Endothelial cell of umbilical vein (primary cell): ENCODE measurements around the gene ARPC1B. TPM values are rescaled to one million over a fixed set of nuclear protein-coding genes. Genes with fewer than 3 reads are reported as not detected.

ENCODE experiments used
- BruUV-seq: library from RNA; stranded (reverse); fragments of 400-500 nt; replicated peaks from 2 replicates; lab custom pipeline; 2021; lab: Mats Ljungman, UMichigan
- CTCF ChIA-PET: fragments of 300-600, 350-600 bp; sonication (Branson Sonifier 250); formaldehyde crosslinking; loops from one replicate; lab custom pipeline; 2021; ENCODE audit warnings: antibody characterized with exemption, inconsistent platforms; lab: Charles Lee
- POLR2A ChIA-PET: fragments of 300-600, 350-600 bp; sonication (Branson Sonifier 250); formaldehyde crosslinking; loops from one replicate; lab custom pipeline; 2021; ENCODE audit warnings: antibody characterized with exemption, inconsistent platforms; lab: Charles Lee
- DNase-seq: peaks from one replicate; pipeline ENCODE4 v3.0.0-alpha.2; 2011; ENCODE audit warnings: low read depth, low spot score
- FAIRE-seq: peaks from 2 replicates; lab custom pipeline; 2011; peaks lifted over from hg19 to GRCh38; lab: Jason Lieb, UNC
- H2AFZ ChIP-seq: 2 replicates; pipeline ENCODE4 v1.6.0; 2012; ENCODE audit warnings: low read depth, low read length, control low read depth, inconsistent platforms
- H3K27ac ChIP-seq: 2 replicates; pipeline ENCODE4 v1.5.1; 2011; ENCODE audit warnings: low read depth, mild to moderate bottlenecking, control low read depth, low read length, moderate library complexity; ENCODE audit not compliant: insufficient read depth
- H3K27me3 ChIP-seq, 2 experiments: 2 replicates each; pipeline versions ENCODE4 v1.6.0 to v1.6.1; 2011; ENCODE audit warnings: low read length in 2 of 2, mixed read lengths in 1 of 2; ENCODE audit not compliant: control insufficient read depth in 2 of 2, insufficient read depth in 2 of 2
- H3K36me3 ChIP-seq, 2 experiments: 2 replicates in 1 of 2; 3 replicates in 1 of 2; pipeline ENCODE4 v1.5.1; 2011; ENCODE audit warnings: low read length in 2 of 2, mild to moderate bottlenecking in 1 of 2, moderate library complexity in 1 of 2; ENCODE audit not compliant: control insufficient read depth in 2 of 2, insufficient read depth in 2 of 2; ENCODE audit errors: extremely low read depth in 1 of 2
- H3K4me1 ChIP-seq: 3 replicates; pipeline ENCODE4 v1.5.1; 2011; ENCODE audit warnings: mild to moderate bottlenecking, low read length; ENCODE audit not compliant: control insufficient read depth, insufficient read depth; ENCODE audit errors: extremely low read depth
- H3K4me2 ChIP-seq: 2 replicates; pipeline ENCODE4 v1.6.1; 2011; ENCODE audit warnings: low read length, control low read depth, mixed read lengths; ENCODE audit not compliant: insufficient read depth
- H3K4me3 ChIP-seq, 3 experiments: fragments of 200-600 bp in 1 of 3; sonication (generic), shearing (Covaris generic) in 1 of 3; replicated peaks in 1 of 3; 2 replicates each; pipeline ENCODE4 v1.5.1; 2011 to 2016; ENCODE audit warnings: control low read depth in 3 of 3, low read length in 3 of 3, mild to moderate bottlenecking in 2 of 3, inconsistent platforms in 1 of 3, low read depth in 1 of 3, moderate library complexity in 1 of 3; ENCODE audit not compliant: insufficient read depth in 1 of 3
- H3K79me2 ChIP-seq: 2 replicates; pipeline ENCODE4 v1.6.0; 2012; ENCODE audit warnings: low read length, inconsistent platforms; ENCODE audit not compliant: control insufficient read depth, insufficient read depth
- H3K9ac ChIP-seq: replicated peaks from 2 replicates; pipeline ENCODE3; 2011; ENCODE audit warnings: low read length, control low read depth; ENCODE audit not compliant: insufficient read depth; ENCODE audit errors: extremely low read depth
- H3K9me1 ChIP-seq: replicated peaks from 3 replicates; pipeline ENCODE4 v1.6.0; 2011; ENCODE audit warnings: mild to moderate bottlenecking, low read length; ENCODE audit not compliant: control insufficient read depth, insufficient read depth; ENCODE audit errors: extremely low read depth
- H3K9me3 ChIP-seq: replicated peaks from 2 replicates; pipeline ENCODE4 v1.5.1; 2012; ENCODE audit warnings: low read length, inconsistent platforms; ENCODE audit not compliant: control insufficient read depth, insufficient read depth
- H4K20me1 ChIP-seq: replicated peaks from 2 replicates; pipeline ENCODE3; 2011; ENCODE audit warnings: mild to moderate bottlenecking, low read length; ENCODE audit not compliant: control insufficient read depth, insufficient read depth; ENCODE audit errors: extremely low read depth
- CTCF ChIP-seq, 2 donors: IDR thresholded peaks; 1 replicate in 1 of 2; 2 replicates in 1 of 2; pipeline ENCODE4 v1.5.1; 2011; ENCODE audit warnings: low read length in 2 of 2, mild to moderate bottlenecking in 2 of 2, moderate library complexity in 2 of 2, control low read depth in 1 of 2, inconsistent platforms in 1 of 2, low read depth in 1 of 2; ENCODE audit not compliant: insufficient read depth in 1 of 2; ENCODE audit errors: extremely low read depth in 1 of 2
- EZH2 ChIP-seq: IDR thresholded peaks from 2 replicates; pipeline ENCODE4 v1.6.1; 2012; ENCODE audit warnings: borderline replicate concordance, low read depth, mild to moderate bottlenecking, moderate library complexity, low read length, inconsistent platforms; ENCODE audit not compliant: severe bottlenecking
- FOS ChIP-seq: IDR thresholded peaks from 2 replicates; pipeline ENCODE4 v1.6.1; 2011; ENCODE audit warnings: mild to moderate bottlenecking, low read length, moderate library complexity, borderline replicate concordance; ENCODE audit not compliant: insufficient read depth
- GATA2 ChIP-seq: IDR thresholded peaks from 2 replicates; pipeline ENCODE4 v1.7.0; 2011; ENCODE audit warnings: low read depth, mild to moderate bottlenecking, moderate library complexity, mixed read lengths, low read length; ENCODE audit not compliant: insufficient read length, insufficient read depth
- JUN ChIP-seq: IDR thresholded peaks from 2 replicates; pipeline ENCODE4 v1.6.1; 2011; ENCODE audit warnings: borderline replicate concordance, low read depth; ENCODE audit not compliant: insufficient read length, insufficient read depth
- MAX ChIP-seq: IDR thresholded peaks from 2 replicates; pipeline ENCODE4 v1.6.1; 2011; ENCODE audit not compliant: insufficient read depth, insufficient read length
- MYC ChIP-seq: IDR thresholded peaks from one replicate; pipeline ENCODE4 v1.6.1; 2011; ENCODE audit warnings: mild to moderate bottlenecking, low read depth, low read length
- POLR2A ChIP-seq: IDR thresholded peaks from 2 replicates; pipeline ENCODE4 v1.6.1; 2012; ENCODE audit warnings: low read depth, mild to moderate bottlenecking, control low read depth, low read length
- POLR2AphosphoS5 ChIP-seq: IDR thresholded peaks from 2 replicates; pipeline ENCODE4 v1.6.1; 2012; ENCODE audit warnings: low read depth, mild to moderate bottlenecking, control low read depth, low read length, moderate library complexity; ENCODE audit not compliant: insufficient read depth
- dilution Hi-C: fragments of 300-500 bp; cut with MboI; formaldehyde crosslinking; loops from one replicate; pipeline ENCODE4 v1.15.0; 2019; ENCODE audit warnings: low sequenced_read_pairs; ENCODE audit not compliant: extremely low pct_ligation_motif_present
- intact Hi-C: fragments of 100-400 bp; cut with micrococcal nuclease; formaldehyde crosslinking; loops from one replicate; pipeline ENCODE4 v1.10.0; 2022
- polyA plus RNA-seq, 4 experiments: library from polyadenylated mRNA; depleted of rRNA in 3 of 4; stranded (reverse) in 3 of 4; unstranded in 1 of 4; fragments of >200 nt; gene quantifications; 2 replicates each; pipeline versions ENCODE4 v1.2.1 to v1.2.3, GENCODE V29; 2011 to 2012; ENCODE audit warnings: missing spikeins in 1 of 4
- total RNA-seq: library from RNA; stranded (reverse); gene quantifications from 2 replicates; pipeline ENCODE4 v1.2.3, GENCODE V29; 2021

ARPC1B gene
- total and polyA plus RNA-seq, 2 donors (not counting 3 experiments of a cell fraction or from before 2014, with no cell fraction given): 232 to 831 TPM

GRCh38 chr7:99385564-99385963, 11.0 kb downstream of the ARPC1B start:
- TF ChIP-seq POLR2A (no peak), JUN (no peak), MYC (no peak), POLR2AphosphoS5 (no peak), GATA2 (no peak), MAX (no peak), CTCF (IDR thresholded peaks at IDR 0.05; ENCODE audit: extremely low read depth in 1 of 2, insufficient read depth in 1 of 2, low read depth in 1 of 2, low read length in 2 of 2) (no peak), EZH2 (no peak), FOS (no peak)
- peaks cover 46% of the 10 kb centered on the region for H3K79me2 ChIP-seq

More at GRCh38 chr7:99385564-99385963, 11.0 kb downstream of the ARPC1B start:
- Histone ChIP-seq H3K9ac (no peak overlapping the region), H3K4me1 (peaks cover 5% of the 10 kb centered on the region), H3K9me1 (no peaks in the 10 kb centered on the region), H2AFZ (no peak overlapping the region), H3K36me3 (peaks cover 16 to 35% of the 10 kb centered on the region in 2 experiments), H4K20me1 (no peaks in the 10 kb centered on the region), H3K4me3 (no peak overlapping the region), H3K4me2 (no peak overlapping the region), H3K27ac (no peak overlapping the region), H3K27me3 (no peaks in the 10 kb centered on the region), H3K9me3 (no peaks in the 10 kb centered on the region)
- BruUV-seq: no TSS peak
- dilution Hi-C loops (no loop called here), intact Hi-C loops (no loop called here)
- no peak for FAIRE-seq
- POLR2A ChIA-PET: no interaction called here
- CTCF ChIA-PET: interaction anchor here (1.0 kb wide), 1 partner anchor 17 kb away, joined by 3 read pairs; no protein-coding TSS in a partner anchor
- DNase-seq: no peak
